GM19193 (cell line): Measurements from ENCODE around the gene ADRA2C.

Experiments used
- POLR2A ChIP-seq: IDR thresholded peaks from 4 replicates; pipeline ENCODE4 v1.6.1; 2011; ENCODE audit not compliant: insufficient read depth, insufficient read length; ENCODE audit errors: extremely low read depth

The ADRA2C gene

GRCh38 chr4:3775576-3775975, 9.4 kb downstream of the ADRA2C start:
- no peak for TF ChIP-seq POLR2A

GRCh38 chr4:3776166-3777032, 10.2 kb downstream of the ADRA2C start:
- no peak for TF ChIP-seq POLR2A

DNA sequence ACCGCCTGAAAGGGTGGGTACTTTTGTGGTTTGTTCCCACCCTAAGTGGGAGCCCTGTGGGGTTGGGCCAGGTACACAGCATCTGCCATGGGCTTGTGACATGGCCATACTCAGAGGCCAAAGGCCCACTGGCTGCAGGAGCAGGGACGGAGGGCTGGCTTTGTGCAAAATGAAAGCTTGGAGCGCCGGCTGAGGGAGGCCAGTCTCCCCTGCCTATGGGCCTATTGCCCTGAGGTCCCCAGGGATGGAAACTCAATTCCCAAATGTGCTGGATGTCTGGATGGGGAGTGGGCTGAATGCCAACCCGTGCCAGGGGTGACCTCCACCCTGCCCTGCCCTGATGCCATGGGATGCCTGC, 10.8 kb downstream of the ADRA2C start:
- TF ChIP-seq POLR2A = no peak

DNA sequence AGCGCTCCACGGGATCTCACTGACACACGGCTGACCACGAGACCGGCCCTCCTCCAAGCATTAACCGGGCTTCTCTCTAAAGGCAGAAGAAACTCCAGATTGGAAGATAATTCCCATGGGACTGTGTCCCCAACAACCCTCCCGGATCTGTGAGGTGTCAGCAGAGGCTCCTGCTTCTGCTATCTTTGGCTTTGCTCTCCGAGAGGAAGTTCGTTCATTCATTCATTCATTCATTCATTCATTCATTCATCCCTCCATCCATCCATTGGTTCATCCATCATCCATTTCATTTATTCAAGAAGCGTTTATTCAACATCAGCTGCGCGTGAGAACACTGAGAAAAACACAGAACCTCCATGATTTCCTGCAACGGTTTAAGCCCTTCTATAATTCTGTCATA, 11.5 kb downstream of the ADRA2C start:
- no peak for TF ChIP-seq POLR2A

DNA sequence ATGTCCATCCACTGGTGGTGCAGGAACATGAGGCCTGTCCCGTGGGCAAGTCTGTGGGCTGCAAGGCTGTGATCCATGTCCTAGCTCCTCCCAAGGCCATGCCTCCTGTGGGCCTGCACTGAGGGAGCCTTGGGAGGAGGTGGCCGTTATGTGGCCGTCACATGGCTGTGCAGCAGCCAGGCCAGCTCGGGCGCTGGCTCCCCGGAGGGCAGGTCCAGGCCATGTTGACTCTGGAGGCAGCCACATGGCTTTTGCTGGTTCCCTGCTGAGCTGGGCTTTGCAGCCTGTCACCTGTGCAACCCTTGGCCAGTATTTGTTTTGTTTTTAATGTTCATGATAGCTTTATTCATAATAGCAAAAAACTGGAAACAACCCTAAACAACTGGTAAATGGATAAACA, 13.3 kb downstream of the ADRA2C start:
- no peak for TF ChIP-seq POLR2A

GRCh38 chr4:3780347-3781171, 14.4 kb downstream of the ADRA2C start:
- no peak for TF ChIP-seq POLR2A

DNA sequence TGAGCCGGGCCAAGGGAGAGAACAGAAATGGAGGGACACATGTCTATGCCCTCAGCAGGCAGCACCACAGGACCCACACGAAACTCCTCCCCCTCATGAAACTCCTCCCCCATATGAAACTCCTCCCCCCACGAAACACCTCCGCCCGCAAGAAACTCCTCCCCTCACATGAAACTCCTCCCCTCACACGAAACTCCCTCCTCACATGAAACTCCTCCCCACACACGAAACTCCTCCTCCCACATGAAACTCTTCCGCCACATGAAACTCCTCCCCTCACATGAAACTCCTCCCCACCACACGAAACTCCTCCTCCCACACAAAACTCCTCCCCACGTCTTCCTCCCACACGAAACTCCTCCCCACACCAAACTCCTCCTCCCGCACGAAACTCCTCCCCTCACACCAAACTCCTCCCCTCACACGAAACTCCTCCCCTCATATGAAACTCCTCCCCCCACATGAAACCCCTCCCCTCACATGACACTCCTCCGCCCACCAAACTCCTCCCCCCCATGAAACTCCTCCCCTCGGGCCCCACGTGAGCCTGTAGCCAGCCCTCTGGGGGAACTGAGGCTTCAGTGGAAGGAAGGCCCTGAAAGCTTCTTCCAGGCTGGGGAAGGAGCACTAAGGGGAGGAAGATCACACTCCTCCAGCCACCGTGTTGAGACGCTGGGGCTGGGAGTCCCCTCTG, 15.2 kb downstream of the ADRA2C start:
- TF ChIP-seq POLR2A = no peak

DNA sequence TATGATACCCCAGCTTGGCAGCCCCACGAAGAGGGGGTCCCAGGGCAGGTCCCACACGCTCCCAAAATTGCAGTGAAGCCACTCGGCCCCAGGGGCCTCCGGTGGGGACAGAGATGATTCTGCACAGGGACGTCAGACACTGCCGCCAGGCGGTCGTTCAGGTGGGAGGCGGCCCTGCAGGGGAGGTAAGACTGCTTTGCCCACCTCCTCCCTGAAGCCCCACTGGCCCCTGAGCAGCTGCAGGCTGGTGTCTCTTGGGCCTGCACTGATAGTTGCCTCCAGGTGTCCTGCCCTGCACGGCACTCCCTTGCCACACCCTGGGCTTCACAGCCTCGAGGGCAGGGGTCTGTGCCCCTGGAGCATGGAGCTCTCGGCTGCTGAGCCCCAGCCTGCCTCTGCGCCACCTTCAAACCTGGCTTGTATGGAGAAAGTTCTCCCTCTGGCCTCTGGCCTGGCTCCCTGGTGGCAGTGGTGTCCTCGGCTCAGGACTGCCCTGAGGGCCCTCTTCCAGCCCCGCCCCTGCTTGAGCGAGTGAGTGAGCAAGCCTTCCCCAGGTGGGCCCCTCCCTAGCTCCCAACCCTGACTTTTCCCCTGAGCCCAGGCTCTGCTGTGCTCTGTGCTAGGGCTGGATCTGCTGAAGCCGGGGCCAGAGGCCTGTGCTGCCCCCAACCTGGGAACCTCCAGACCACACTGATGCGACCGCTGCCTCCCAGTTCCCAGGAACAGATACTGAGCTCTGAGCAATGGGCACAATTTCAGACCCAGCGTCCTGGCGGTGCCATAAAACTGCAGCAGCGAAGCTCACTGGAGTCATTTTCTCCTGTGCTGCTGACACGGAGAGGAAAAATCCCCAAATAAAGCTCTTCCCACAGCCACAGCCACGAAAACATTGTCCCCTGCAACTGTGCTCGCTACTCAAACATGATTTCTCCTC, 16.1 kb downstream of the ADRA2C start:
- no peak for TF ChIP-seq POLR2A

DNA sequence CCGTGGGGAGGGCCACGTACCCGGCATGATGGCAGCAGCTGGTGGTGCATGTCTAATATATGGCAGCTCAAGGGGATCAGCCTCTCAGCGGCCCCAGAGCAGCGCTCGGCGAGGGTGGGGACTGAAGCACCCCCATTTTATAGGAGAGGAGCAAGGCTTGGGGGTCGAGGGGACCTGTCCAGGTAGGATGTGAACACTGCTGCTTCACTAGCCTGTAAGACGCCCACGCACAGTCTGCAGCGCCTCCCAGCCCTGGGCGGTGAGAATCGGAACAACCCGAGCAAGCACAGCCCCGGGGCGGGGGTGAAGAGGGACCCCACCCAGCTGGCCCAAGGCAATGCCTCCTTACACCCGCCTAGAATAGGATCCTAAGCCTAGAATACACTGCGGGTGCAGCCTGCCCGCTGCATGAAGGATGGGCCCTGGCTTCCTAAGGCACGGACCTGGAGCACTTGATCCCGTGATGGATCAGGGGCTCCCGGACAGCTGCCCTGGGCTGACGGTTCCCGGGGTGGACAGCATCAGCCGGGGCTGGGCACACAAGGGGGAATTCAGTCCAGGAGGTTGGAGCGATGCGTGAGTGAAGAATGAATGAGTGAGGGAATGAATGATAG, 17.6 kb downstream of the ADRA2C start:
- TF ChIP-seq POLR2A = no peak

DNA sequence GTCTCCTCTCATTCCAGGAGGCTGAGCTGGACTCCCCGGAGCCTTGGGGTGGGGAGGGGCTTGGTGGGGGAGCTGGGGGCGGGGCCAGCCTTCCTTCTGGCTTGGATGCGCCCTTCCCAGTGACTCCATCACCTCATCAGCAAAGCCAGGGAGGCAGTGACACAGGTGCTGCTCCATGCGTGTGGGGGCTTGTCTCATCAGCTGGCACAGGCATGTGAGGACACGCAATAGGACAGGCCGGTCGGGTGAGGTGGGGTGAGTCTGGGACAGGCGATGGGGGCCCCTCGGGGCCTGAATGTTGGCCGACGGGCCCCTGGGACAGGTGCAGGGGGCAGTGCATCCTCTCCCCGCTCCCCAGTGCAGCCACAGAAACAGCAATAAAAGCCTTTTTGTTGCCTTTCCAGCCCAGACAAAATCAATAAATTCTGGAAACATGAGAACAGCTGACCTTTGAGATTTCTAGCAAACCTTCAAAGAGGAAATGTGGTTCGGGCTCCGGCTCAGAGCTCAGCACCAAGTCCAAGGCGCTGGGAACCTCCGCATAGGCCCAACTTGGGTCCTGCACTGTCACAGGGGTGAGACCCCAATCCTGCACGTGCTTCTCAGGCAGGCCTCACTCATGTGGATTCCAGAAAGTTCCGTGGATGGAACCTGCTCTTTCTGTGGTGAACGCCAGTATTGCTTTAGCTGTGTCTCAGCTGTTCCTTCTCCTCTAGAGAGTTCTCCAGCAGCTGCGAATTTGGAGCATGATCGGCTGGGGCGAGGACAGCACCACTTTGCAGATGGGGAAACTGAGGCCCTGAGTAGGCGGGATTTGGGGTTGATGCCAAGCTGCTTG, 18.5 kb downstream of the ADRA2C start:
- TF ChIP-seq POLR2A = no peak

DNA sequence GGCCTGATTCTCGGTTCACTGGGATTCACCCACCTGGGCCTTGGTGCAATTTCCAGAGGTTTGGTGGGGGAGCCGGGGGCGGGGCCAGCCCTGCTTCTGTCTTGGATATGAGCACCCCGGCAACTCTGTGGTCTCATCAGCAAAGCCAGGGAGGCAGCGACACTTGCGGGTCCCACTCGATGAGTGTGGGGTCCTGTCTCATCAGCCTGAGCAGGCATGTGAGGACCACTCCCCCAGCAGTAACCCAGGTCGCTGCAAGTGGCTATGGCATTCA, 19.0 kb downstream of the ADRA2C start:
- no peak for TF ChIP-seq POLR2A

DNA sequence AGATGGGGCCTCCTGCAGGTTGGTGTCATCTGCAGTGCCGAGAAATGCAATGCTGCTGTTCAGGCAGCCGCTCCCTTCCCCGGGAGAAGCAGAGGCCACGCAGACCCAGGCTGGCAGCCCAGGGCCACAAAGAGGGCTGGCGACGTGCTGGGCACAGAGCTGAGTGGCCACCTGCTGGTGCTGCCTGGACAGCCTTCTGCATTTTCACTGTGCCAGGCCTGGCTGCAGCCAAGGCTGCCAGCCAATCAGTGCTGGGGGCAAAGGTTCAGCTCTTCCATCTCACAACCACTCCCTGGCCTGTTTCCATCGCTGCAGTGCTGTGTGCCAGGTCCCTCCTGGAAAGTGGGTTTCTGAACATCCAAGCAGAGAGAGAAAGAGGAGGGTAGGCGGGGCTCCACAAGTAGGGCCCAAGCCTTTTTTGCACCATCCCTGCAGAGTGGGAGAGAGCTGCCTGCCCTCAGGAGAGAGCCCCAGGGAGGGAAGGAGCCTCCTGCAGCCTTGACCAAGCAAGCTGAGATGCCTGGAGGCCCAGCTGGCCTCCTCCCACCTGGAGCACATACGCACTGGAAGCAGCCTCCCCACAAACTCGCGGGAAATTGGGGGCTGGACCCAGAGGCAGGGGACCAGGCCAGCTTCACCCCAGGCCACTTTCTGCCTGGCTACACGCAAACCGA, 20.1 kb downstream of the ADRA2C start:
- TF ChIP-seq POLR2A = no peak
